ENCODE measurements around the gene VSNL1.

DNA sequence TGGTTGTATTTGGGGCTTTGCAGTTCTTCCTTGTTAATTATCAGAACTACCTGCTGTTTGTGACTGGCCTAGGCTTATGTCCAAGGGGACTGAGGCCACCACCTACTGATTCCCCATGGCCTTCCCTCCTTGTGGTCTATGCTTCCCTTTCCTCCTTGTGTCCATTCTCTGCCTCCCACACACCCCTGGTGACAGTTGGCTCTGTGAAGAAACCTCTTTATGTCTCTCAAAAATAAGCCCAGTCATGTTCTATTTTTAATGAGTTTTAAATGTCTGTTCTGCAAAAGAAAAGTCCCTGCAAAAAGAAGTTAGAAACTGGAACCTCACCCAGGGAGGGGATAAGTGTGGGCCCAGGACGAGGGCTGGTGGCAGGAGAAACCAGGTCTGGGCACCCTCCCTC lies 108.1 kb downstream of the VSNL1 start:
- no peak for TF ChIP-seq CTCF (IDR thresholded peaks at IDR 0.05; ENCODE audit: low read length)
- no peak for TF ChIP-seq EZH2 (IDR thresholded peaks at IDR 0.05; ENCODE audit: borderline replicate concordance, low read length)
